ENCODE measurements around the gene WAC. TPM values are rescaled to one million over a fixed set of nuclear protein-coding genes. Genes with fewer than 3 reads are reported as not detected.

The WAC gene
- total RNA-seq, 1 donor from 2014 or later, result 97.7 TPM

DNA sequence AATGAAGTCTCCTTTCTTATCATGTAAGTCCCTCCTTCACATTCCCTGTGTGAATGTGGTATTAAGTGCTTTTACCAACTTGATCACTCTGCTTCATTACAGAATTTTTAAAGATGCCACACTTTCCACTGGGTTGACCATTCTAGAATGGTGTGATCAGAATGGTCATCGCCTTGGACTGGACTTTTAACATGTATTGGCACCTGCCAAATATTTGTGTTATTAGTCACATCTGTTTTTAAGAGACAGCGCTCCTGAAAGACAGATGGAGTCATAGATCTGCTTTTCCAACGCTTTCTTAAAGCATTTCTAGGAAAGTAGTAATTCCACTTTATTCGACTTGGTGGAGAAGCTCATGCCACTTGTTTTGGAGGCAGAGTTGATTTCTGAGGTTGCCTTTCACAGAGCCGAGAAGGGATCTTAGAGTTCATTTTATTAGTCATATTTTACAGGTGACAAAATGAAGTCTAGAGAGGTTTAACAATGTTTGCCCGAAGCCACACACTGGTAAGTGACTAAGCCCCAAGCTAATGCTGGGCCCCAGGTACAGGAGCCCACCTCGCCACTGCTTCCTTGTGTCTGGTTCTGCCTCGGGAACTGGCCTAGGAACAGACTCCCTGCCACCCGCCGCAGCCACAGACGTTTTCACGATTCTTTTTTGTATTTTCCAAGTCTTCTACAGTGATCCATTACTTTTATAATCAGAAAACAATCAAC, 134.0 kb downstream of the WAC start:
- Mint-ChIP-seq H3K27ac (ENCODE audit: unreplicated experiment) (no peak overlapping the region), H3K27me3 (ENCODE audit: low read depth) (peaks cover 2% of the 10 kb centered on the region), H3K9me3 (ENCODE audit: low read depth) (no peaks in the 10 kb centered on the region), H3K4me1 (ENCODE audit: low read depth) (peaks cover 28% of the 10 kb centered on the region), H3K36me3 (ENCODE audit: low read depth) (no peaks in the 10 kb centered on the region), H3K4me3 (ENCODE audit: unreplicated experiment) (no peak overlapping the region)
- TF ChIP-seq, protein P1, sequence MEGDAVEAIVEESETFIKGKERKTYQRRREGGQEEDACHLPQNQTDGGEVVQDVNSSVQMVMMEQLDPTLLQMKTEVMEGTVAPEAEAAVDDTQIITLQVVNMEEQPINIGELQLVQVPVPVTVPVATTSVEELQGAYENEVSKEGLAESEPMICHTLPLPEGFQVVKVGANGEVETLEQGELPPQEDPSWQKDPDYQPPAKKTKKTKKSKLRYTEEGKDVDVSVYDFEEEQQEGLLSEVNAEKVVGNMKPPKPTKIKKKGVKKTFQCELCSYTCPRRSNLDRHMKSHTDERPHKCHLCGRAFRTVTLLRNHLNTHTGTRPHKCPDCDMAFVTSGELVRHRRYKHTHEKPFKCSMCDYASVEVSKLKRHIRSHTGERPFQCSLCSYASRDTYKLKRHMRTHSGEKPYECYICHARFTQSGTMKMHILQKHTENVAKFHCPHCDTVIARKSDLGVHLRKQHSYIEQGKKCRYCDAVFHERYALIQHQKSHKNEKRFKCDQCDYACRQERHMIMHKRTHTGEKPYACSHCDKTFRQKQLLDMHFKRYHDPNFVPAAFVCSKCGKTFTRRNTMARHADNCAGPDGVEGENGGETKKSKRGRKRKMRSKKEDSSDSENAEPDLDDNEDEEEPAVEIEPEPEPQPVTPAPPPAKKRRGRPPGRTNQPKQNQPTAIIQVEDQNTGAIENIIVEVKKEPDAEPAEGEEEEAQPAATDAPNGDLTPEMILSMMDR (IDR thresholded peaks at IDR 0.05), result no peak
- no peak for DNase-seq (ENCODE audit: low spot score)

- H3K4me1 Mint-ChIP-seq (ENCODE audit: low read depth), result peaks cover 25% of the 10 kb centered on the region
- TF ChIP-seq, protein P1 (IDR thresholded peaks at IDR 0.05), result peak; percentile 14
- H3K27me3 Mint-ChIP-seq (ENCODE audit: low read depth), result peaks cover 2% of the 10 kb centered on the region
- peak overlapping the region; percentile 12 for H3K27ac Mint-ChIP-seq (ENCODE audit: unreplicated experiment)
- no peaks in the 10 kb centered on the region for H3K9me3 Mint-ChIP-seq (ENCODE audit: low read depth)
- peak overlapping the region; percentile 84 for H3K4me3 Mint-ChIP-seq (ENCODE audit: unreplicated experiment)
- no peak for DNase-seq (ENCODE audit: low spot score)
- H3K36me3 Mint-ChIP-seq (ENCODE audit: low read depth), result no peaks in the 10 kb centered on the region
Measured at GRCh38 chr10:28668363-28669226, 135.7 kb downstream of the WAC start.

DNA sequence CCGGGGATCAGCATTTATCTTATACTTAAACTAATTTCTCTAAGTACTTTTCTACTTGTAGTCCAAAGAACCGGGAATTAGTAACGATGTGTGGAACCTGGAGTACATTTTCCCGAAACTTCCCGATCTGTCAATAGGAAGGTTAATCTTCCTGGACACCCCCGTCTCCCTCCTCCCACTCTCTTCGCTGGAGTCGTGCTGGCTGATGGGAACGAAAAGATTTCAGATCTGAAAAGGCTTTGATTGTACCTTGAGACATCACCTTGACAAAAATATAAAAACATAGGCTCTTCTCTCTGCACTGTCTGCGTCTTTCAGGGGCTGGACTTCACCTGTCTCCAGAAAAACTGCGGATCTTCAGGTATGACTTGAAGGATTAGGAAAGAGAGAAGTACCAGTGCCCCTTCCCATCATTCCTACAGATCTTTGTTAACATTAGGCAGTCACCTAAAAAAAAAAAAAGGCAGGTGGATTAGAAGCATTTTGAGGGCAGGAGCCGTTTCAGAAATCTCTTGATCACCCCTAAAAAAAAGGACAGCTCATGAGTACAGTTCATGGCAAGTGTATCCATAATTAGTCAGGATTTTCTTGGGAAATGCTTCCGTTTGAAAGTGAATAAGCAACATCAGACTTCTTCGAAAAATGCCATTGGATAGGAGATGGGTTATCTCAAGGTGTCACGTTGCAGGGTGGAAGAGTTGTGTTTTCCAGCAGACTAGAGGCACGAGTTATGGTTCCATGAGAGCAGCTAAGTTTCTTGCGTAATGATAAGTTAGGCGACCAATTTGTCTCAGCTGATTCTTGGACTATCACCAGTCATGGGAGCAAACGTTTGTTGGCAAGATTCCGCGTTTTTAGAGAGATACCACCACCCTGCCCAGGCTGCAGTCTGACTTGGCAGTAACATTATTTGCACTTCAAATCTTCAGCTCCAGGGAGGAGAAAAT, 136.6 kb downstream of the WAC start:
- TF ChIP-seq, protein P1 (IDR thresholded peaks at IDR 0.05), result no peak
- Mint-ChIP-seq H3K36me3 (ENCODE audit: low read depth) (no peaks in the 10 kb centered on the region), H3K27me3 (ENCODE audit: low read depth) (peaks cover 4% of the 10 kb centered on the region), H3K4me3 (ENCODE audit: unreplicated experiment) (peak overlapping the region; percentile 84), H3K4me1 (ENCODE audit: low read depth) (peaks cover 16% of the 10 kb centered on the region), H3K27ac (ENCODE audit: unreplicated experiment) (no peak overlapping the region), H3K9me3 (ENCODE audit: low read depth) (no peaks in the 10 kb centered on the region)
- DNase-seq (ENCODE audit: low spot score), result no peak

Other genes starting within 250 kb of the WAC start
- gene MPP7, start 230.1 kb upstream of the WAC start, total RNA-seq, result 20.1 to 21.7 TPM (median 21.0 TPM) in 3 replicates
- 10.9 to 17.0 TPM (median 11.6 TPM) in 3 replicates for gene BAMBI, start 144.4 kb downstream of the WAC start, total RNA-seq

Measured in chondrocyte (in vitro differentiated cells).